Measurements from ENCODE around the gene C19orf44. TPM values are rescaled to one million over a fixed set of nuclear protein-coding genes. Genes with fewer than 3 reads are reported as not detected.
"Not testable (repeated sequence)": the region's sequence is repeated elsewhere in the genome, so short reads cannot be mapped to it uniquely, and the experiment has no call there.

C19orf44 gene
- total RNA-seq, 4 donors from 2014 or later: 2.7 to 7.4 (median 6.5) TPM

GRCh38 chr19:16463341-16463990, 32.7 kb upstream of the C19orf44 start:
- Histone ChIP-seq H3K4me1 (peaks cover 32% of the 10 kb centered on the region), H3K4me3 (no peak overlapping the region), H3K27me3 (no peaks in the 10 kb centered on the region), H3K36me3 (no peaks in the 10 kb centered on the region), H3K27ac (no peak overlapping the region), H3K9me3 (no peaks in the 10 kb centered on the region)
- DNase-seq (ENCODE audit: low spot score in 2 of 2): no peak
- TF ChIP-seq CTCF (IDR thresholded peaks at IDR 0.05): no peak
- TF ChIP-seq EP300 (IDR thresholded peaks at IDR 0.05): no peak
- TF ChIP-seq POLR2AphosphoS5 (IDR thresholded peaks at IDR 0.05): no peak
- TF ChIP-seq POLR2A (IDR thresholded peaks at IDR 0.05): no peak
- 85% methylated on average over 6 of the region's 6 CpGs for WGBS

DNA sequence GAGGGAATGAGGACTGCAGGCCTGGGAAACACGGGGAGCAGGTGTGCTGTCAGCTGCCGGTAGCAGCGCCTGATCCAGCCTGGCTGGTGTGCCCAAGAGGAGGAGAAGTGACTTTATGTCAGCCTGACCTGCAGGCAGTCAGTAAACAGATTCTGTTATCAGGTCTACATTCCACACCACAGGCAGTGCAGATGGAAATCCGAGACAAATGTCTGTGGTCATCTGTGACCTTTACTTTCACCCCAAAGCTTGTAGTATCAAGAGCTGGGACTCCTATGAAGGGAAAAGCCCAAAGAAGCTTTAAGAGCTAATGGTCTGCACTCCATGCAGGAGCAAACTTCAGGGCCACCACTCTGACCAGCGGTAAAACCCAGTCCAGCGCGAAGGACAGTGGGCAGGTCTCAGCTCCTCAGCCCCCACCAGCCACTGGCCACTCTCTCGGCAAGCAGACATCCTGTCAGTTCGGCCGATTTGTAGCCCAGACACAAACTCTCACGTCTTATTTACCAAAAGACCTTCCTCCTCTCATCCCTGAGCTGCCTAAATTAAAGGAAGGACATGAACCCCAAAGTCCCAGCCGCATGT, 32.1 kb upstream of the C19orf44 start:
- 75% methylated on average over 10 of the region's 12 CpGs for WGBS
- no peak for TF ChIP-seq POLR2A (IDR thresholded peaks at IDR 0.05)
- TF ChIP-seq POLR2AphosphoS5 (IDR thresholded peaks at IDR 0.05): no peak
- no peak for TF ChIP-seq CTCF (IDR thresholded peaks at IDR 0.05)
- TF ChIP-seq EP300 (IDR thresholded peaks at IDR 0.05): no peak
- H3K4me3 ChIP-seq: no peak overlapping the region
- H3K27me3 ChIP-seq: no peaks in the 10 kb centered on the region
- DNase-seq (ENCODE audit: low spot score in 2 of 2): no peak
- no peak overlapping the region for H3K27ac ChIP-seq
- peaks cover 30% of the 10 kb centered on the region for H3K4me1 ChIP-seq
- no peaks in the 10 kb centered on the region for H3K9me3 ChIP-seq
- no peaks in the 10 kb centered on the region for H3K36me3 ChIP-seq

GRCh38 chr19:16465239-16465638, 31.0 kb upstream of the C19orf44 start:
- Histone ChIP-seq H3K4me1 (peaks cover 30% of the 10 kb centered on the region), H3K27me3 (no peaks in the 10 kb centered on the region), H3K27ac (no peak overlapping the region), H3K36me3 (no peaks in the 10 kb centered on the region), H3K4me3 (no peak overlapping the region), H3K9me3 (no peaks in the 10 kb centered on the region)
- no peak for DNase-seq (ENCODE audit: low spot score in 2 of 2)
- TF ChIP-seq POLR2AphosphoS5 (IDR thresholded peaks at IDR 0.05) (no peak), CTCF (IDR thresholded peaks at IDR 0.05) (no peak), EP300 (IDR thresholded peaks at IDR 0.05) (no peak), POLR2A (IDR thresholded peaks at IDR 0.05) (no peak)
- 93% methylated on average over 5 of the region's 5 CpGs for WGBS

GRCh38 chr19:16466802-16467427, 29.3 kb upstream of the C19orf44 start:
- H3K36me3 ChIP-seq; H3K9me3 ChIP-seq; H3K27me3 ChIP-seq; H3K4me3 ChIP-seq; DNase-seq (ENCODE audit: low spot score in 2 of 2); H3K27ac ChIP-seq: not testable (repeated sequence)
- H3K4me1 ChIP-seq: peaks cover 41% of the 10 kb centered on the region
- WGBS: 84% methylated on average over 12 of the region's 12 CpGs

DNA sequence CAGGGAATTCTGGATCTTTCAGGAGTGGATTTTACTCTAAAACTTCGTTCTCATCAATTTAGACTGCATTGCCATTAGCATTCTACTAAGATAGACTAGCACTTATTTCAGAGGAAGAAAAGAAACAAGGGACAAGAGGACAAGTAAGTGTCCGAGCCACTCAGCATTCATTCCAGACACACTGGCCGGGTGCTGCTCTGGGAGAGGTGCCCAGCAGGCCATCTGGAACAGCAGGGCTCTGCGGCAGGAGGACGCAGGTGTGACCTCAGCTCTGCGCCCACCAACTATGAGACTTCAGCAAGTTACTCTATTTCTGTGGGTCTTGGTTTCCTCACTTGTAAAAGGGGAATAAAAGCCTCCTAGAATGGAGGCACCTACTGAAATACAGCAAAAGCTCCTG, 28.6 kb upstream of the C19orf44 start:
- H3K27ac ChIP-seq: no peak overlapping the region
- H3K4me1 ChIP-seq: peaks cover 46% of the 10 kb centered on the region
- H3K27me3 ChIP-seq: no peaks in the 10 kb centered on the region
- H3K9me3 ChIP-seq: no peaks in the 10 kb centered on the region
- DNase-seq (ENCODE audit: low spot score in 2 of 2): no peak
- no peak for TF ChIP-seq POLR2A (IDR thresholded peaks at IDR 0.05)
- no peak for TF ChIP-seq POLR2AphosphoS5 (IDR thresholded peaks at IDR 0.05)
- no peak for TF ChIP-seq CTCF (IDR thresholded peaks at IDR 0.05)
- TF ChIP-seq EP300 (IDR thresholded peaks at IDR 0.05): no peak
- no peaks in the 10 kb centered on the region for H3K36me3 ChIP-seq
- H3K4me3 ChIP-seq: no peak overlapping the region
- WGBS: 67% methylated on average over 3 of the region's 6 CpGs

Measured in suprapubic skin (tissue), 4 donors.